OCI-LY3 (cell line): ENCODE results near the gene HBS1L.

Source experiments
- H2AFZ ChIP-seq: fragments of 200-600, 300-600 bp; shearing (Covaris generic); 2 replicates; pipeline ENCODE4 v1.6.0; 2014; ENCODE audit warnings: antibody characterized with exemption, low read depth, low read length
- H3K27ac ChIP-seq: fragments of 200-600, 300-600 bp; sonication (generic); 2 replicates; pipeline ENCODE4 v1.5.1; 2014; ENCODE audit warnings: mild to moderate bottlenecking, low read length, moderate library complexity, mixed read lengths
- H3K27me3 ChIP-seq: fragments of 200-600, 300-600 bp; sonication (generic); 2 replicates; pipeline ENCODE4 v1.6.1; 2014; ENCODE audit warnings: low read depth, low read length, mixed read lengths
- H3K36me3 ChIP-seq: fragments of 200-600, 300-600 bp; sonication (generic); replicated peaks from 2 replicates; pipeline ENCODE3; 2014; ENCODE audit warnings: low read depth, low read length, mixed read lengths
- H3K4me1 ChIP-seq: fragments of 300-600, 200-600 bp; sonication (generic); 2 replicates; pipeline ENCODE4 v1.6.1; 2014; ENCODE audit warnings: low read length, mixed read lengths
- H3K4me2 ChIP-seq: fragments of 200-600, 300-600 bp; sonication (generic); 2 replicates; pipeline ENCODE4 v1.6.1; 2014; ENCODE audit warnings: low read length, mixed read lengths
- H3K4me3 ChIP-seq: fragments of 300-600, 200-600 bp; sonication (generic); 2 replicates; pipeline ENCODE4 v1.5.1; 2014; ENCODE audit warnings: antibody characterized with exemption, mild to moderate bottlenecking, low read length, moderate library complexity
- H3K79me2 ChIP-seq: fragments of 300-600, 200-600 bp; shearing (Covaris generic); 2 replicates; pipeline ENCODE4 v1.6.1; 2014; ENCODE audit warnings: mild to moderate bottlenecking, low read length, mixed read lengths
- H3K9ac ChIP-seq: fragments of 300-600, 200-600 bp; shearing (Covaris generic); 2 replicates; pipeline ENCODE4 v1.6.0; 2014; ENCODE audit warnings: mild to moderate bottlenecking, low read length, moderate library complexity
- H3K9me3 ChIP-seq: fragments of 200-600, 300-600 bp; shearing (Covaris generic); 2 replicates; pipeline ENCODE4 v1.6.1; 2014; ENCODE audit warnings: low read length, mixed read lengths; ENCODE audit not compliant: insufficient read depth
- H4K20me1 ChIP-seq: fragments of 200-600, 300-600 bp; sonication (generic); 2 replicates; pipeline ENCODE4 v1.6.1; 2016; ENCODE audit warnings: low read length, mixed read lengths; ENCODE audit not compliant: insufficient read depth
- CTCF ChIP-seq: fragments of 200-600, 300-600 bp; sonication (generic); IDR thresholded peaks from 2 replicates; pipeline ENCODE4 v1.5.1; 2014; ENCODE audit warnings: antibody characterized with exemption, low read length, low read depth
- EZH2phosphoT487 ChIP-seq: fragments of 200-600 bp; shearing (Covaris generic); IDR thresholded peaks from 2 replicates; pipeline ENCODE4 v1.6.1; 2018; ENCODE audit warnings: antibody characterized with exemption, mixed run types, low read depth

HBS1L gene

GRCh38 chr6:134982161-134982560 lies 72.5 kb downstream of the HBS1L start:
- TF ChIP-seq EZH2phosphoT487 (no peak), CTCF (no peak)
- no peak overlapping the region for H3K9ac ChIP-seq
- H3K79me2 ChIP-seq = no peaks in the 10 kb centered on the region
- no peaks in the 10 kb centered on the region for H3K9me3 ChIP-seq
- no peaks in the 10 kb centered on the region for H3K27me3 ChIP-seq
- H3K27ac ChIP-seq = no peak overlapping the region
- no peak overlapping the region for H3K4me3 ChIP-seq
- H3K4me2 ChIP-seq = no peak overlapping the region
- no peaks in the 10 kb centered on the region for H4K20me1 ChIP-seq
- H3K4me1 ChIP-seq = peaks cover 33% of the 10 kb centered on the region
- peaks cover 38% of the 10 kb centered on the region for H3K36me3 ChIP-seq
- no peak overlapping the region for H2AFZ ChIP-seq

DNA sequence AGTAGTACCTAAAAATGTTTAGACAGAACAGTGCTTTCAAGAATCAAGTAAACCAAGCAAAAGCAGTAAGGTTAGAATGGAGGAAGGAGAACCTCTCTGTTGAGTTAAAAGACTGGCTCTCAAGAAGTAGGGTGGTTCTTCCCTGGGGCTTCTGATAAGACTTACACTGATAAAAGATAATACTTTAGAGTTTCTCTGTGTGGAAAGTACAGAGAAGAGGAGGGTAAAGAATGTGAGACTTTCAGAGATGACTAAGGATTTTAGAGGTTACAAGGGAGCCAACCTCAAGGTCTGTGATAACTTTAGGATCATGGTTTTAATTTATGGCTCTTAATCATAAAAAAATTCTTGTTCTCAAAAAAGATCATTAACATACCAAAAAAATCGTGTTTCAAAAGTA lies 73.8 kb downstream of the HBS1L start:
- Histone ChIP-seq H3K36me3 (peaks cover 49% of the 10 kb centered on the region), H2AFZ (no peak overlapping the region), H3K9me3 (no peaks in the 10 kb centered on the region), H3K4me2 (no peak overlapping the region), H4K20me1 (no peaks in the 10 kb centered on the region), H3K4me1 (peaks cover 33% of the 10 kb centered on the region), H3K27me3 (no peaks in the 10 kb centered on the region), H3K4me3 (no peak overlapping the region), H3K27ac (no peak overlapping the region), H3K79me2 (no peaks in the 10 kb centered on the region), H3K9ac (no peak overlapping the region)
- TF ChIP-seq EZH2phosphoT487 = no peak

DNA sequence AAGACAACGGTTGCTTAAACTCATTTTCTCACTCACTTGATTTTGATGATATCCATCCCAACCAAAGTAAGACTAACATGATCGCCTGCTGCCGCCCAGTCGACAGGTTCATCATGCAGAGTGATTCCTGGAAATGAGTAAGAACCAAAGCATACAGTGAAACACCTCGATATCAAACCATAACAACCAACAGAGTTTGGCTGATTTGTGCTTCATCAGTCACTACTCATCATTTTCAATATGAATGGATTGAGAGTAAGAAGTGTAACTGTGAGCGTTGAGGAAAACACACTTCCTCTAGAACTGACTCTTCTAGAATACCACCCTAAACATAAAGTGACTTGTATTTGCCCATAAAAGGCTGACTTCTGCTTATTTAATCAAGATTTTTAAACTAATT lies 75.5 kb downstream of the HBS1L start:
- Histone ChIP-seq H3K27me3 (no peaks in the 10 kb centered on the region), H3K9me3 (no peaks in the 10 kb centered on the region), H2AFZ (no peak overlapping the region), H3K27ac (peak overlapping the region; percentile 82), H4K20me1 (no peaks in the 10 kb centered on the region), H3K4me1 (peaks cover 33% of the 10 kb centered on the region), H3K36me3 (peaks cover 53% of the 10 kb centered on the region), H3K4me2 (peak overlapping the region; percentile 45), H3K9ac (peak overlapping the region; percentile 31; the same call in 1 of the 2 replicates), H3K79me2 (no peaks in the 10 kb centered on the region), H3K4me3 (peak overlapping the region; percentile 29; the same call in 1 of the 2 replicates)
- TF ChIP-seq CTCF = no peak
- TF ChIP-seq EZH2phosphoT487 = no peak

GRCh38 chr6:134974370-134974769 lies 80.3 kb downstream of the HBS1L start:
- no peak overlapping the region for H3K27ac ChIP-seq
- H3K27me3 ChIP-seq = no peaks in the 10 kb centered on the region
- H3K4me2 ChIP-seq = no peak overlapping the region
- H4K20me1 ChIP-seq = no peaks in the 10 kb centered on the region
- peaks cover 32% of the 10 kb centered on the region for H3K36me3 ChIP-seq
- no peak for TF ChIP-seq EZH2phosphoT487
- no peak for TF ChIP-seq CTCF
- H3K4me1 ChIP-seq = peaks cover 11% of the 10 kb centered on the region
- H3K79me2 ChIP-seq = no peaks in the 10 kb centered on the region
- H3K4me3 ChIP-seq = no peak overlapping the region
- no peak overlapping the region for H3K9ac ChIP-seq
- H2AFZ ChIP-seq = no peak overlapping the region
- no peaks in the 10 kb centered on the region for H3K9me3 ChIP-seq

DNA sequence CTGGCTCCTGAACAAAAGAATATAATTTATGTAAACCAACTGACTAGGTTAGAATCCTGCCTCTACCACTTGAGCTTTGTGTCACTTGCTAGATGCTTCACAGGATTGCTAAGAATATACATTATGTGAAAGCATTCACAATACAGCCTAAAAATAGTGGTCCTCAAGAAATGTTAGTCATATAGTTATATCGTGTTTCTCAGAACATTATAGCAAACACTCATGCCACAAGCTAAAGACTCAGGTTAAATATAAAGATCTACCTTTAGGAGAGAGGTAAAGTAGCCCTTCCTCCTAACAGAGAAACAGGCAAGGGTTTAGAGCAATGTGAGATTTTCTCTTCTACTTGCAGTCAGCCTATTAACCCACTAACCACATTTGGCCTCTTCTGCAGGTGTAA lies 86.9 kb downstream of the HBS1L start:
- Histone ChIP-seq H3K4me1 (no peaks in the 10 kb centered on the region), H3K9ac (no peak overlapping the region), H3K4me3 (no peak overlapping the region), H2AFZ (no peak overlapping the region), H3K36me3 (peaks cover 10% of the 10 kb centered on the region), H4K20me1 (no peaks in the 10 kb centered on the region), H3K4me2 (no peak overlapping the region), H3K27ac (no peak overlapping the region), H3K79me2 (no peaks in the 10 kb centered on the region), H3K27me3 (no peaks in the 10 kb centered on the region), H3K9me3 (no peaks in the 10 kb centered on the region)
- TF ChIP-seq CTCF = no peak
- no peak for TF ChIP-seq EZH2phosphoT487
